H1 (cell line): ENCODE measurements around the gene CDH8. TPM values are rescaled to one million over a fixed set of nuclear protein-coding genes. Genes with fewer than 3 reads are reported as not detected.

Source experiments
- CTCF ChIA-PET: fragments of 300-600 bp; sonication (Branson Sonifier 250); formaldehyde crosslinking; loops from one replicate; lab custom pipeline; 2021; ENCODE audit not compliant: partially characterized antibody; lab: Charles Lee
- POLR2A ChIA-PET: fragments of 300-600 bp; sonication (Branson Sonifier 250); formaldehyde crosslinking; loops from one replicate; lab custom pipeline; 2021; ENCODE audit warnings: inconsistent platforms; ENCODE audit not compliant: partially characterized antibody; lab: Charles Lee
- DNase-seq, 2 experiments: peaks; one replicate each; pipeline versions ENCODE4 v3.0.0 to v3.0.0-alpha.2; 2010 to 2022; ENCODE audit warnings: low spot score in 2 of 2, low read depth in 1 of 2, mixed read lengths in 1 of 2
- FAIRE-seq: peaks from 2 replicates; lab custom pipeline; 2011; peaks lifted over from hg19 to GRCh38; lab: Jason Lieb, UNC
- H2AFZ ChIP-seq: 2 replicates; pipeline ENCODE4 v1.8.1; 2012; ENCODE audit warnings: low read length, inconsistent platforms
- H2AK5ac ChIP-seq: 2 replicates; pipeline ENCODE4 v1.6.1; 2013; ENCODE audit warnings: low read depth, low read length
- H2BK120ac ChIP-seq: replicated peaks from 2 replicates; pipeline ENCODE3; 2013; ENCODE audit warnings: low read depth, low read length, inconsistent platforms
- H2BK12ac ChIP-seq: 2 replicates; pipeline ENCODE4 v1.6.1; 2013; ENCODE audit warnings: low read depth, low read length
- H2BK15ac ChIP-seq: 2 replicates; pipeline ENCODE4 v1.6.1; 2013; ENCODE audit warnings: low read length
- H2BK20ac ChIP-seq: 2 replicates; pipeline ENCODE4 v1.6.1; 2013; ENCODE audit warnings: low read length
- H2BK5ac ChIP-seq: 2 replicates; pipeline ENCODE4 v1.6.1; 2013; ENCODE audit warnings: low read depth, low read length
- H3K14ac ChIP-seq: 2 replicates; pipeline ENCODE4 v1.6.1; 2013; ENCODE audit warnings: inconsistent platforms; ENCODE audit not compliant: insufficient read length
- H3K18ac ChIP-seq: 2 replicates; pipeline ENCODE4 v1.6.1; 2013; ENCODE audit warnings: low read length; ENCODE audit errors: extremely low read depth
- H3K23ac ChIP-seq: 2 replicates; pipeline ENCODE4 v1.6.1; 2013; ENCODE audit warnings: inconsistent platforms; ENCODE audit not compliant: insufficient read length
- H3K23me2 ChIP-seq: 2 replicates; pipeline ENCODE4 v1.6.1; 2013; ENCODE audit warnings: low read depth, low read length
- H3K27ac ChIP-seq: 2 replicates; pipeline ENCODE4 v1.6.1; 2011; ENCODE audit warnings: low read depth, low read length, inconsistent platforms
- H3K27me3 ChIP-seq, 4 experiments: replicated peaks in 1 of 4; 1 replicate in 1 of 4; 2 replicates in 3 of 4; pipeline versions ENCODE4 v1.6.1 to v1.8.1; 2011 to 2013; ENCODE audit warnings: low read length in 3 of 4, mild to moderate bottlenecking in 3 of 4, inconsistent platforms in 2 of 4, mixed read lengths in 2 of 4, moderate library complexity in 1 of 4; ENCODE audit not compliant: control insufficient read depth in 3 of 4, insufficient read depth in 3 of 4; ENCODE audit errors: extremely low read depth in 1 of 4
- H3K36me3 ChIP-seq, 4 experiments: 2 replicates each; pipeline versions ENCODE4 v1.6.1 to v1.8.1; 2011 to 2013; ENCODE audit warnings: mild to moderate bottlenecking in 4 of 4, low read length in 3 of 4, moderate library complexity in 2 of 4, control low read depth in 1 of 4, inconsistent platforms in 1 of 4; ENCODE audit not compliant: insufficient read depth in 4 of 4, control insufficient read depth in 2 of 4
- H3K4ac ChIP-seq: replicated peaks from 2 replicates; pipeline ENCODE3; 2013; ENCODE audit warnings: low read length, low read depth, mixed read lengths, inconsistent platforms; ENCODE audit not compliant: insufficient read length
- H3K4me1 ChIP-seq, 4 experiments: replicated peaks in 1 of 4; 1 replicate in 1 of 4; 2 replicates in 3 of 4; pipeline versions ENCODE4 v1.6.1 to v1.8.1; 2011 to 2013; ENCODE audit warnings: low read length in 3 of 4, inconsistent platforms in 2 of 4, mixed read lengths in 1 of 4; ENCODE audit not compliant: insufficient read depth in 4 of 4, control insufficient read depth in 3 of 4
- H3K4me2 ChIP-seq, 2 experiments: 2 replicates each; pipeline versions ENCODE4 v1.6.1 to v1.8.1; 2011 to 2013; ENCODE audit warnings: low read depth in 2 of 2, low read length in 2 of 2, control low read depth in 1 of 2, inconsistent platforms in 1 of 2, mild to moderate bottlenecking in 1 of 2; ENCODE audit not compliant: insufficient read depth in 1 of 2
- H3K4me3 ChIP-seq, 4 experiments: fragments of 200-600, 300-600 bp in 1 of 4; sonication (generic), shearing (Covaris generic), sonication (Bioruptor Twin) in 1 of 4; 2 replicates each; pipeline versions ENCODE4 v1.5.1 to v1.8.1; 2011 to 2016; ENCODE audit warnings: low read length in 4 of 4, low read depth in 3 of 4, control low read depth in 2 of 4, inconsistent platforms in 2 of 4, mild to moderate bottlenecking in 2 of 4, mixed read lengths in 1 of 4, moderate library complexity in 1 of 4; ENCODE audit not compliant: insufficient read depth in 2 of 4; ENCODE audit errors: extremely low read depth in 1 of 4
- H3K56ac ChIP-seq: replicated peaks from 2 replicates; pipeline ENCODE3; 2013; ENCODE audit warnings: low read depth, mild to moderate bottlenecking, mixed read lengths, low read length, inconsistent platforms; ENCODE audit not compliant: insufficient read length
- H3K79me1 ChIP-seq: 2 replicates; pipeline ENCODE4 v1.6.1; 2013; ENCODE audit warnings: low read depth, low read length, control low read depth
- H3K79me2 ChIP-seq, 2 experiments: 2 replicates each; pipeline versions ENCODE4 v1.6.1 to v1.8.1; 2012 to 2013; ENCODE audit warnings: low read length in 2 of 2, mild to moderate bottlenecking in 2 of 2, inconsistent platforms in 1 of 2; ENCODE audit not compliant: insufficient read depth in 2 of 2, control insufficient read depth in 1 of 2
- H3K9ac ChIP-seq, 4 experiments: replicated peaks in 1 of 4; 1 replicate in 1 of 4; 2 replicates in 3 of 4; pipeline versions ENCODE4 v1.6.1 to v1.8.1; 2011 to 2013; ENCODE audit warnings: low read depth in 3 of 4, low read length in 3 of 4, control low read depth in 2 of 4, mild to moderate bottlenecking in 2 of 4, moderate library complexity in 2 of 4, inconsistent platforms in 1 of 4; ENCODE audit errors: extremely low read depth in 1 of 4
- H3K9me3 ChIP-seq, 2 experiments: 2 replicates each; pipeline versions ENCODE4 v1.6.1 to v1.8.1; 2012 to 2013; ENCODE audit warnings: mild to moderate bottlenecking in 2 of 2, moderate library complexity in 2 of 2, control low read depth in 1 of 2, inconsistent platforms in 1 of 2, low read depth in 1 of 2, low read length in 1 of 2, mixed read lengths in 1 of 2; ENCODE audit not compliant: insufficient read depth in 2 of 2
- H4K20me1 ChIP-seq, 2 experiments: replicated peaks in 1 of 2; 2 replicates each; pipeline versions ENCODE3 to v1.8.1; 2011 to 2013; ENCODE audit warnings: inconsistent platforms in 2 of 2, low read length in 2 of 2, mild to moderate bottlenecking in 1 of 2; ENCODE audit not compliant: insufficient read depth in 2 of 2, control insufficient read depth in 1 of 2
- H4K5ac ChIP-seq: 2 replicates; pipeline ENCODE4 v1.6.1; 2013; ENCODE audit warnings: low read length, low read depth, mixed read lengths, inconsistent platforms; ENCODE audit not compliant: insufficient read length
- H4K8ac ChIP-seq: 2 replicates; pipeline ENCODE4 v1.8.0; 2013; ENCODE audit warnings: mild to moderate bottlenecking, moderate library complexity, low read length, inconsistent platforms; ENCODE audit not compliant: insufficient read depth; ENCODE audit errors: extremely low read depth
- H4K91ac ChIP-seq: replicated peaks from 2 replicates; pipeline ENCODE3; 2013; ENCODE audit warnings: low read length, mixed read lengths, inconsistent platforms; ENCODE audit not compliant: insufficient read length
- CBX5 ChIP-seq: fragments of 300-800, 300-1000 bp; sonication (generic); IDR thresholded peaks from 2 replicates; pipeline ENCODE4 v1.7.1; 2016; ENCODE audit warnings: antibody characterized with exemption, low read length, low read depth
- CHD2 ChIP-seq: IDR thresholded peaks from 2 replicates; pipeline ENCODE4 v1.6.1; 2012; ENCODE audit warnings: low read length, improper control_type of control experiment
- CTBP2 ChIP-seq: IDR thresholded peaks from 2 replicates; pipeline ENCODE4 v1.7.0; 2011; ENCODE audit warnings: borderline replicate concordance, mild to moderate bottlenecking, moderate library complexity, mixed read lengths, low read length; ENCODE audit not compliant: insufficient read depth, insufficient read length
- CTCF ChIP-seq, 3 experiments: IDR thresholded peaks; 1 replicate in 2 of 3; 2 replicates in 1 of 3; pipeline versions ENCODE4 v1.5.1 to v1.6.1; 2011; ENCODE audit warnings: low read length in 3 of 3, mild to moderate bottlenecking in 3 of 3, inconsistent platforms in 2 of 3, low read depth in 1 of 3, moderate library complexity in 1 of 3; ENCODE audit not compliant: insufficient read depth in 1 of 3; ENCODE audit errors: control extremely low read depth in 1 of 3
- FOSL1 ChIP-seq: IDR thresholded peaks from 2 replicates; pipeline ENCODE4 v1.6.1; 2011; ENCODE audit warnings: mild to moderate bottlenecking, low read depth, low read length, moderate library complexity; ENCODE audit not compliant: insufficient read depth
- HDAC2 ChIP-seq, 2 experiments: fragments of 300-600 bp in 1 of 2; sonication (generic) in 1 of 2; IDR thresholded peaks; 2 replicates each; pipeline ENCODE4 v1.6.1; 2011 to 2012; ENCODE audit warnings: low read depth in 2 of 2, low read length in 2 of 2, mild to moderate bottlenecking in 2 of 2, moderate library complexity in 2 of 2, borderline replicate concordance in 1 of 2, inconsistent platforms in 1 of 2
- HDAC6 ChIP-seq: IDR thresholded peaks from one replicate; pipeline ENCODE4 v1.7.1; 2012; ENCODE audit warnings: low read depth, mild to moderate bottlenecking, inconsistent platforms, low read length, moderate library complexity
- MAFK ChIP-seq: IDR thresholded peaks from 2 replicates; pipeline ENCODE4 v1.6.1; 2012; ENCODE audit warnings: low read depth, mild to moderate bottlenecking, improper control_type of control experiment, low read length
- RNF2 ChIP-seq: fragments of 200-900, 300-1000 bp; sonication (generic); IDR thresholded peaks from 2 replicates; pipeline ENCODE4 v1.7.1; 2016; ENCODE audit warnings: borderline replicate concordance, low read depth, mild to moderate bottlenecking, antibody characterized with exemption, low read length; ENCODE audit not compliant: poor library complexity, severe bottlenecking; ENCODE audit errors: missing control alignments
- SRF ChIP-seq: IDR thresholded peaks from 2 replicates; pipeline ENCODE4 v1.6.1; 2011; ENCODE audit warnings: mild to moderate bottlenecking, low read depth, low read length, moderate library complexity
- TEAD4 ChIP-seq: IDR thresholded peaks from 2 replicates; pipeline ENCODE4 v1.6.1; 2012; ENCODE audit warnings: low read depth, low read length, inconsistent platforms, mixed read lengths
- WGBS, 2 experiments: shearing (Covaris generic) in 1 of 2; methylation state at CpG; one replicate each; pipeline versions ENCODE4 v1.1.6 to v1.1.7; 2013 to 2015; ENCODE audit warnings: low lambda C conversion rate in 2 of 2, mixed read lengths in 2 of 2, inconsistent platforms in 1 of 2, low coverage in 1 of 2, missing lambda C conversion rate in 1 of 2; ENCODE audit not compliant: insufficient replicate concordance in 2 of 2, insufficient coverage in 1 of 2, insufficient read length in 1 of 2; ENCODE audit errors: extremely low coverage in 1 of 2, missing lambda C conversion rate in 1 of 2; 5-methylcytosine and 5-hydroxymethylcytosine counted together
- polyA plus RNA-seq, 7 experiments: library from polyadenylated mRNA; depleted of rRNA in 3 of 7; stranded (reverse) in 5 of 7; unstranded in 2 of 7; fragments of >200 nt in 5 of 7; fragments of 200-250 nt in 2 of 7; gene quantifications; 1 replicate in 5 of 7; 2 replicates in 1 of 7; 4 replicates in 1 of 7; pipeline versions ENCODE4 v1.2.1 to v1.2.3, GENCODE V29; 2011 to 2013; ENCODE audit warnings: missing spikeins in 2 of 7, mixed read lengths in 2 of 7
- total RNA-seq: library from RNA; stranded (reverse); fragmentation: NEBNext Ultra II Directional; extraction: Animal tissue kit (Norgen Biotek cat#: 25700); gene quantifications from 2 replicates; pipeline ENCODE4 v1.2.1, GENCODE V29; 2021

CDH8 gene
- total and polyA plus RNA-seq, 2 of the 8 experiments (the other 6 are each of a cell fraction or from before 2014, with no cell fraction given) = 7.7 to 8.4 TPM

DNA sequence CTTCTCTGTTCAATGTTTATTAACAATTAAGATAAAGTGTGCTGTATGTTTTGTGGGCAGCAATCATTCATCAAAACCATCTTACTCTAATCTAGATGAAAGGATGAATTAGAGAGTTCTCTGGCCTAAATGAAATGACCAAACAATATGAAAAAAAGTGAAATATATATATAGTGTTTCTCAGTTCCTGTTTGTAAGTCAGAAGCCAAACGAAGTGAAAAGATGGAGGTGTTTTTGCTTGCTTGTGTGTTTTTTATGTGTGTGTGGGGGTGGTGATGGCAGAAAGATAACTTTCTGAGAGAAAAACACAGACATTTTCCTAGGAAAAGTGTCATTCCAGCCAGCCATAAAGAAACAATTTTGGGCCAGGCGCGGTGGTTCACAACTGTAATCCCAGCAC is 138.6 kb downstream of the CDH8 start:
- Histone ChIP-seq H2BK15ac (no peak overlapping the region), H3K14ac (no peak overlapping the region), H3K9me3 (no peaks in the 10 kb centered on the region), H3K18ac (no peak overlapping the region), H3K4me3 (no peak overlapping the region), H2AK5ac (no peak overlapping the region), H2BK12ac (no peak overlapping the region), H3K9ac (no peak overlapping the region), H2BK120ac (no peak overlapping the region), H3K4me1 (no peaks in the 10 kb centered on the region; a peak in 1 of 7 replicates), H3K36me3 (0 out of 8 replicates have a peak, but pooled peaks cover 0 to 4% (median 0%) of the 10 kb centered on the region in 4 experiments), H4K20me1 (no peaks in the 10 kb centered on the region), H3K23ac (no peak overlapping the region), H4K5ac (no peak overlapping the region), H2AFZ (no peak overlapping the region), H3K79me1 (no peaks in the 10 kb centered on the region), H3K4ac (no peak overlapping the region), H2BK5ac (no peak overlapping the region), H3K79me2 (no peaks in the 10 kb centered on the region), H4K8ac (no peak overlapping the region), H4K91ac (no peak overlapping the region), H3K4me2 (no peak overlapping the region), H3K27ac (no peak overlapping the region), H3K56ac (no peak overlapping the region), H3K27me3 (no peaks in the 10 kb centered on the region), H3K23me2 (no peaks in the 10 kb centered on the region; the same call in 1 of the 2 replicates), H2BK20ac (no peak overlapping the region)
- ChIA-PET POLR2A (interaction anchor here (1.0 kb wide), 1 partner anchor 42 kb away, joined by 3 read pairs; no protein-coding TSS in a partner anchor), CTCF (no interaction called here)
- WGBS, 2 experiments = 92% methylated on average over 3 of the region's 3 CpGs; no CpG with 5 or more reads in 1 of the 2 experiments
- DNase-seq (no peak), FAIRE-seq (no peak)
- TF ChIP-seq MAFK (no peak), CBX5 (no peak), CTCF (IDR thresholded peaks at IDR 0.05; ENCODE audit: control extremely low read depth in 1 of 3, insufficient read depth in 1 of 3, low read depth in 1 of 3, low read length in 3 of 3) (no peak), CTBP2 (no peak), HDAC2 (IDR thresholded peaks at IDR 0.05; ENCODE audit: borderline replicate concordance in 1 of 2, low read depth in 2 of 2, low read length in 2 of 2) (no peak), RNF2 (no peak), HDAC6 (no peak), SRF (no peak), FOSL1 (no peak), CHD2 (no peak), TEAD4 (no peak)
